IMR-90 (cell line): ENCODE results near the gene FITM1. TPM values are rescaled to one million over a fixed set of nuclear protein-coding genes. Genes with fewer than 3 reads are reported as not detected.

Source experiments
- ATAC-seq: fragments of 200-7000 bp; cut with Tn5 transposase; 2 replicates; pipeline ENCODE4 v1.9.1; 2020; ENCODE audit warnings: low read depth, mild to moderate bottlenecking, moderate library complexity
- BruUV-seq: library from RNA; stranded (reverse); fragments of 400-500 nt; replicated peaks from 2 replicates; lab custom pipeline; 2021; lab: Mats Ljungman, UMichigan
- CTCF ChIA-PET: fragments of 300-600 bp; formaldehyde crosslinking; extraction: SDS; loops from one replicate; lab custom pipeline; 2021; ENCODE audit warnings: antibody characterized with exemption; lab: Yijun Ruan, JAX
- POLR2A ChIA-PET: fragments of 300-600 bp; sonication (Branson Sonifier 250); formaldehyde crosslinking; loops from one replicate; lab custom pipeline; 2022; ENCODE audit warnings: antibody characterized with exemption; ENCODE audit not compliant: unreplicated experiment; lab: Charles Lee
- DNase-seq: peaks from one replicate; pipeline ENCODE4 v3.0.0; 2013
- H2AFZ ChIP-seq: replicated peaks from 2 replicates; pipeline ENCODE3; 2013; ENCODE audit warnings: low read length, mild to moderate bottlenecking; ENCODE audit not compliant: poor library complexity
- H2AK5ac ChIP-seq: 2 replicates; pipeline ENCODE4 v1.6.1; 2013; ENCODE audit warnings: low read depth, low read length, inconsistent platforms
- H2AK9ac ChIP-seq: replicated peaks from 2 replicates; pipeline ENCODE3; 2013; ENCODE audit warnings: mild to moderate bottlenecking, low read depth, low read length, moderate library complexity; ENCODE audit not compliant: poor library complexity
- H2BK120ac ChIP-seq: 2 replicates; pipeline ENCODE4 v1.6.1; 2013; ENCODE audit warnings: low read depth, low read length, inconsistent platforms
- H2BK15ac ChIP-seq: 3 replicates; pipeline ENCODE4 v1.6.1; 2013; ENCODE audit warnings: low read depth, low read length, inconsistent platforms
- H2BK20ac ChIP-seq: 2 replicates; pipeline ENCODE4 v1.6.1; 2013; ENCODE audit warnings: low read depth, mild to moderate bottlenecking, inconsistent platforms, low read length, moderate library complexity
- H2BK5ac ChIP-seq: 2 replicates; pipeline ENCODE4 v1.6.1; 2013; ENCODE audit warnings: mild to moderate bottlenecking, low read depth, low read length, inconsistent platforms; ENCODE audit not compliant: poor library complexity, severe bottlenecking
- H3K14ac ChIP-seq: replicated peaks from 2 replicates; pipeline ENCODE4 v1.6.1; 2013; ENCODE audit warnings: low read depth, low read length, inconsistent platforms
- H3K18ac ChIP-seq: 2 replicates; pipeline ENCODE4 v1.6.1; 2013; ENCODE audit warnings: low read depth, low read length, control low read depth
- H3K23ac ChIP-seq: 2 replicates; pipeline ENCODE4 v1.6.1; 2013; ENCODE audit warnings: low read depth, low read length, inconsistent platforms
- H3K27ac ChIP-seq: 2 replicates; pipeline ENCODE4 v1.5.1; 2013; ENCODE audit warnings: mild to moderate bottlenecking, control low read depth, low read length; ENCODE audit not compliant: insufficient read depth
- H3K27me3 ChIP-seq: 2 replicates; pipeline ENCODE4 v1.6.1; 2013; ENCODE audit warnings: low read length; ENCODE audit not compliant: control insufficient read depth, insufficient read depth
- H3K36me3 ChIP-seq: 2 replicates; pipeline ENCODE4 v1.6.1; 2013; ENCODE audit warnings: low read length, mixed read lengths; ENCODE audit not compliant: control insufficient read depth, insufficient read depth
- H3K4ac ChIP-seq: 2 replicates; pipeline ENCODE4 v1.6.1; 2013; ENCODE audit warnings: low read depth, low read length, inconsistent platforms
- H3K4me1 ChIP-seq: 2 replicates; pipeline ENCODE4 v1.6.1; 2013; ENCODE audit warnings: low read length, mixed read lengths; ENCODE audit not compliant: control insufficient read depth, insufficient read depth
- H3K4me2 ChIP-seq: 2 replicates; pipeline ENCODE4 v1.6.1; 2013; ENCODE audit warnings: low read depth, mild to moderate bottlenecking, control low read depth, low read length, moderate library complexity
- H3K4me3 ChIP-seq: 2 replicates; pipeline ENCODE4 v1.5.1; 2013; ENCODE audit warnings: low read depth, mild to moderate bottlenecking, control low read depth, low read length, moderate library complexity; ENCODE audit not compliant: insufficient read depth
- H3K56ac ChIP-seq: 2 replicates; pipeline ENCODE4 v1.6.1; 2013; ENCODE audit warnings: low read length, inconsistent platforms; ENCODE audit not compliant: insufficient read depth; ENCODE audit errors: extremely low read depth
- H3K79me1 ChIP-seq, 2 experiments: 2 replicates each; pipeline ENCODE4 v1.6.1; 2013; ENCODE audit warnings: low read length in 2 of 2, inconsistent platforms in 1 of 2, low read depth in 1 of 2
- H3K9ac ChIP-seq: 2 replicates; pipeline ENCODE4 v1.6.1; 2013; ENCODE audit warnings: low read depth, low read length, control low read depth
- H3K9me1 ChIP-seq: 2 replicates; pipeline ENCODE4 v1.6.1; 2013; ENCODE audit warnings: low read length, inconsistent platforms; ENCODE audit not compliant: insufficient read depth
- H3K9me3 ChIP-seq: 2 replicates; pipeline ENCODE4 v1.6.1; 2013; ENCODE audit warnings: low read length; ENCODE audit not compliant: control insufficient read depth, insufficient read depth
- H4K20me1 ChIP-seq: 2 replicates; pipeline ENCODE4 v1.6.1; 2013; ENCODE audit warnings: low read length, inconsistent platforms; ENCODE audit not compliant: insufficient read depth
- H4K5ac ChIP-seq: 2 replicates; pipeline ENCODE4 v1.6.1; 2013; ENCODE audit warnings: mild to moderate bottlenecking, low read depth, low read length, control low read depth
- H4K8ac ChIP-seq, 2 experiments: 2 replicates each; pipeline ENCODE4 v1.6.1; 2013; ENCODE audit warnings: low read depth in 2 of 2, low read length in 2 of 2, control low read depth in 1 of 2, inconsistent platforms in 1 of 2
- H4K91ac ChIP-seq: 2 replicates; pipeline ENCODE4 v1.6.1; 2013; ENCODE audit warnings: low read depth, low read length, inconsistent platforms; ENCODE audit not compliant: insufficient read depth
- BHLHE40 ChIP-seq: fragments of 150-350 bp; IDR thresholded peaks from 2 replicates; pipeline ENCODE4 v1.6.1; 2016; ENCODE audit warnings: mild to moderate bottlenecking, low read depth, low read length
- CEBPB ChIP-seq: IDR thresholded peaks from 2 replicates; pipeline ENCODE4 v1.6.1; 2012; ENCODE audit warnings: low read depth, low read length, improper control_type of control experiment
- CHD1 ChIP-seq: IDR thresholded peaks from 2 replicates; pipeline ENCODE4 v1.6.1; 2012; ENCODE audit warnings: low read depth, low read length, improper control_type of control experiment
- CTCF ChIP-seq: conservative IDR thresholded peaks from 2 replicates; pipeline ENCODE4 v1.5.1; 2012; ENCODE audit warnings: mild to moderate bottlenecking, low read depth, low read length, improper control_type of control experiment
- FOS ChIP-seq: fragments of 150-350 bp; IDR thresholded peaks from 2 replicates; pipeline ENCODE4 v1.6.1; 2016; ENCODE audit warnings: low read depth, low read length
- MAFK ChIP-seq: IDR thresholded peaks from 2 replicates; pipeline ENCODE4 v1.6.1; 2012; ENCODE audit warnings: low read depth, low read length, improper control_type of control experiment
- MAZ ChIP-seq: IDR thresholded peaks from 2 replicates; pipeline ENCODE4 v1.6.1; 2012; ENCODE audit warnings: low read depth, mild to moderate bottlenecking, low read length, improper control_type of control experiment, moderate library complexity, borderline replicate concordance
- MXI1 ChIP-seq: IDR thresholded peaks from 2 replicates; pipeline ENCODE4 v1.6.1; 2012; ENCODE audit warnings: low read depth, mild to moderate bottlenecking, low read length, moderate library complexity, borderline replicate concordance
- NFE2L2 ChIP-seq: fragments of 150-350 bp; IDR thresholded peaks from 2 replicates; pipeline ENCODE4 v1.6.1; 2016; ENCODE audit warnings: low read depth, mild to moderate bottlenecking, low read length
- POLR2A ChIP-seq: IDR thresholded peaks from 2 replicates; pipeline ENCODE4 v1.6.1; 2012; ENCODE audit warnings: mild to moderate bottlenecking, low read depth, low read length
- RAD21 ChIP-seq: IDR thresholded peaks from 2 replicates; pipeline ENCODE4 v1.6.1; 2012; ENCODE audit warnings: low read length, improper control_type of control experiment
- RCOR1 ChIP-seq: IDR thresholded peaks from 2 replicates; pipeline ENCODE4 v1.6.1; 2012; ENCODE audit warnings: mild to moderate bottlenecking, low read length, improper control_type of control experiment; ENCODE audit not compliant: insufficient replicate concordance
- RFX5 ChIP-seq: IDR thresholded peaks from 2 replicates; pipeline ENCODE4 v1.8.0; 2012; ENCODE audit warnings: low read depth, mild to moderate bottlenecking, low read length, moderate library complexity
- SMC3 ChIP-seq: fragments of 150-350 bp; IDR thresholded peaks from 2 replicates; pipeline ENCODE4 v1.6.1; 2016; ENCODE audit warnings: low read depth, mild to moderate bottlenecking, antibody characterized with exemption, low read length, moderate library complexity
- USF2 ChIP-seq: fragments of 150-350 bp; IDR thresholded peaks from 2 replicates; pipeline ENCODE4 v1.6.1; 2017; ENCODE audit warnings: mild to moderate bottlenecking, antibody characterized with exemption, low read length, low read depth
- WGBS, 2 experiments: methylation state at CpG; one replicate each; pipeline versions ENCODE4 v1.1.5 to v1.1.7; 2013; ENCODE audit warnings: missing lambda C conversion rate in 2 of 2; ENCODE audit not compliant: insufficient read length in 1 of 2; ENCODE audit errors: extremely low coverage in 2 of 2; 5-methylcytosine and 5-hydroxymethylcytosine counted together
- dilution Hi-C: fragments of 300-500 bp; cut with HindIII; formaldehyde crosslinking; loops from one replicate; pipeline ENCODE4 v1.14.3; 2018; ENCODE audit warnings: low sequenced_read_pairs; ENCODE audit not compliant: unreplicated experiment
- in situ Hi-C: fragments of 300-500 bp; cut with MboI; formaldehyde crosslinking; loops from 3 replicates; pipeline ENCODE4 v1.14.3; 2019; ENCODE audit warnings: low sequenced_read_pairs, inconsistent platforms, mixed read lengths
- intact Hi-C: fragments of 100-400 bp; cut with micrococcal nuclease; formaldehyde crosslinking; loops from 2 replicates; pipeline ENCODE4 v1.10.0; 2022
- polyA plus RNA-seq, 3 experiments: library from polyadenylated mRNA; depleted of rRNA; stranded (reverse); fragments of >200 nt; gene quantifications; 2 replicates each; pipeline ENCODE4 v1.2.3, GENCODE V29; 2012; ENCODE audit warnings: low replicate concordance in 1 of 3
- total RNA-seq: library from RNA; depleted of rRNA; stranded (reverse); fragments of >200 nt; gene quantifications from 2 replicates; pipeline ENCODE4 v1.2.3, GENCODE V29; 2012
- TF ChIP-seq, protein P1 (sequence below): fragments of 150-350 bp; IDR thresholded peaks from 2 replicates; pipeline ENCODE4 v1.6.1; 2016; ENCODE audit warnings: low read depth, mild to moderate bottlenecking, low read length, moderate library complexity, borderline replicate concordance

Gene FITM1
- total and polyA plus RNA-seq, 2 of the 4 experiments (the other 2 are of a cell fraction), result not detected

GRCh38 chr14:24121210-24121609 is 9.2 kb upstream of the FITM1 start:
- peaks cover 35% of the 10 kb centered on the region for H3K36me3 ChIP-seq
- no peaks in the 10 kb centered on the region for H3K9me3 ChIP-seq

More at GRCh38 chr14:24121210-24121609, 9.2 kb upstream of the FITM1 start:
- no peaks in the 10 kb centered on the region for H3K27me3 ChIP-seq
- H3K4me1 ChIP-seq, result no peaks in the 10 kb centered on the region
- no peak overlapping the region for H2BK20ac ChIP-seq
- H3K23ac ChIP-seq, result no peak overlapping the region
- in situ Hi-C loops (no loop called here), intact Hi-C loops (no loop called here), dilution Hi-C loops (no loop called here)
- no CpG with 5 or more reads among the region's 8 CpGs for WGBS, 2 experiments
- H4K8ac ChIP-seq, result no peak overlapping the region
- H2BK120ac ChIP-seq, result no peak overlapping the region
- DNase-seq, result no peak
- H2BK5ac ChIP-seq, result no peak overlapping the region
- H3K9me1 ChIP-seq, result 0 out of 2 replicates have a peak, but pooled peaks cover 4% of the 10 kb centered on the region
- H3K79me1 ChIP-seq, result peaks cover 3 to 5% of the 10 kb centered on the region in 2 experiments; a peak in 1 of 4 replicates
- no peak overlapping the region for H2AK5ac ChIP-seq
- H2AK9ac ChIP-seq, result no peak overlapping the region
- no TSS peak for BruUV-seq
- H4K5ac ChIP-seq, result no peak overlapping the region
- H3K4me3 ChIP-seq, result no peak overlapping the region
- H2AFZ ChIP-seq, result no peak overlapping the region
- no peak for ATAC-seq
- ChIA-PET POLR2A (no interaction called here), CTCF (no interaction called here)
- H3K14ac ChIP-seq, result no peak overlapping the region
- H2BK15ac ChIP-seq, result no peak overlapping the region
- no peaks in the 10 kb centered on the region for H4K20me1 ChIP-seq
- H4K91ac ChIP-seq, result no peak overlapping the region
- TF ChIP-seq RCOR1 (no peak), CHD1 (no peak), MXI1 (no peak), BHLHE40 (no peak), POLR2A (no peak), USF2 (no peak), FOS (no peak), NFE2L2 (no peak), CEBPB (no peak), RFX5 (no peak), SMC3 (no peak), RAD21 (no peak), MAZ (no peak), MAFK (no peak), CTCF (no peak)
- TF ChIP-seq, protein P1, sequence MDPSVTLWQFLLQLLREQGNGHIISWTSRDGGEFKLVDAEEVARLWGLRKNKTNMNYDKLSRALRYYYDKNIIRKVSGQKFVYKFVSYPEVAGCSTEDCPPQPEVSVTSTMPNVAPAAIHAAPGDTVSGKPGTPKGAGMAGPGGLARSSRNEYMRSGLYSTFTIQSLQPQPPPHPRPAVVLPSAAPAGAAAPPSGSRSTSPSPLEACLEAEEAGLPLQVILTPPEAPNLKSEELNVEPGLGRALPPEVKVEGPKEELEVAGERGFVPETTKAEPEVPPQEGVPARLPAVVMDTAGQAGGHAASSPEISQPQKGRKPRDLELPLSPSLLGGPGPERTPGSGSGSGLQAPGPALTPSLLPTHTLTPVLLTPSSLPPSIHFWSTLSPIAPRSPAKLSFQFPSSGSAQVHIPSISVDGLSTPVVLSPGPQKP, result no peak
- H3K56ac ChIP-seq, result no peak overlapping the region
- no peak overlapping the region for H3K27ac ChIP-seq
- H3K4ac ChIP-seq, result no peak overlapping the region
- no peak overlapping the region for H3K4me2 ChIP-seq
- H3K18ac ChIP-seq, result no peak overlapping the region
- H3K9ac ChIP-seq, result no peak overlapping the region
